ENCODE measurements around the gene UNC13B.

DNA sequence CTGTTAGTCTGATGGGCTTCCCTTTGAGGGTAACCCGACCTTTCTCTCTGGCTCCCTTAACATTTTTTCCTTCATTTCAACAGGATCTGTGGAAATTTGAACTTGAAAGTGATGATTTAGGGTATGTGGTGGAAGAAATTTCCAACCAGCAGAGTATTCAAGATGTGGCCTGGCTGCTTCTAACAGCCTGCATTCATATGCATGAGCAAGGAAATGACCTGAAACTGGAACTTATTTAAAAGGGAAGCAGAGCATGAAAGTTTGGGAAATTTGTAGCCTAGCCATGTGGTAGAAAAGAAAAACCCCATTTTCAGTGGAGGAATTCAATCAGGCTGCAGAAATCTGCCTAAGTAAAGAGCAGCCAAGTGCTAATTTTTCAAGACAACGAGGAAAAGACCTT is 41.7 kb downstream of the UNC13B start:
- TF ChIP-seq ZNF274 (IDR thresholded peaks at IDR 0.05; ENCODE audit: low read depth, low read length), result no peak
- no peak for TF ChIP-seq SUZ12 (IDR thresholded peaks at IDR 0.05; ENCODE audit: extremely low read depth, insufficient read depth, insufficient read length)
